HG03520 (cell line): ENCODE results near the gene AGBL1.

Experiments used
- ATAC-seq: cut with Tn5 transposase; IDR thresholded peaks from one replicate; pipeline ENCODE4 v1.9.1; 2021; ENCODE audit warnings: mild to moderate bottlenecking, moderate library complexity; ENCODE audit not compliant: unreplicated experiment

The AGBL1 gene

DNA sequence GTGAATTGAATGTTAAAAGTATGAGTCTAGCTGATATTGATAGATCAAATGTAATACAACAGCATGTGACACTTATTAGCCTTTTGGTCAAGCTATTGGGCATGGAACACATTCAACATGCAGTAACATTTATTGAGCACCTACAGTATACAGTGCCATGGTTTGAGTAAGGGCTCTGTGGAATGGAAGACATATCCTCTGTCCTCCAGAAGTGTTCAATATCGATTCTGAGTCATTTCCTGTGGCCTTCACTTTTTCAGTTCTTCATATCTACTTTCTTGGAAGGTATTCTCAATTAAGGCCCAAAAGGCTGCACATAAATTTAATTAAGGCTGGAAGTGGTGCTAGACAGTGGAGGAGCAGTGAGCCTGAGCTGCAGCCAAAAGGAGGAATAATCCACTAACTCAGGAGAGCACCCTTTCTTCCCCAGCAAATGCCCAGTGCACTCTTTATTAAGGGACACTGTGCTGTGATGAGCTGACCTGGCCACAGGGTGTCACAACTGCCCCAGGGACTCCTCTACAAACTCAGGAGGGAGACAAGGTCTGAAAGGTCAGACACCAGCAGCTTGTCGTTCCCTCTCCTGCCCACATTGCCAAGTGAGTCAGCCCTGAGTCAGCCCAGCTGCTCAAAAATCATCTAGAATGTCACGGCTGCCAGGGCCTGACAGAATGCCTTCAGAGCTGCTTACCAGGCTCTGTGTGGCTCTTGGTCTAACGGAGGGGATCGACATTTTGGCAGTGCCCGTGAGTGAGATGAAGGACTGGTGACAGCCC is 544.8 kb downstream of the AGBL1 start:
- ATAC-seq: no peak

DNA sequence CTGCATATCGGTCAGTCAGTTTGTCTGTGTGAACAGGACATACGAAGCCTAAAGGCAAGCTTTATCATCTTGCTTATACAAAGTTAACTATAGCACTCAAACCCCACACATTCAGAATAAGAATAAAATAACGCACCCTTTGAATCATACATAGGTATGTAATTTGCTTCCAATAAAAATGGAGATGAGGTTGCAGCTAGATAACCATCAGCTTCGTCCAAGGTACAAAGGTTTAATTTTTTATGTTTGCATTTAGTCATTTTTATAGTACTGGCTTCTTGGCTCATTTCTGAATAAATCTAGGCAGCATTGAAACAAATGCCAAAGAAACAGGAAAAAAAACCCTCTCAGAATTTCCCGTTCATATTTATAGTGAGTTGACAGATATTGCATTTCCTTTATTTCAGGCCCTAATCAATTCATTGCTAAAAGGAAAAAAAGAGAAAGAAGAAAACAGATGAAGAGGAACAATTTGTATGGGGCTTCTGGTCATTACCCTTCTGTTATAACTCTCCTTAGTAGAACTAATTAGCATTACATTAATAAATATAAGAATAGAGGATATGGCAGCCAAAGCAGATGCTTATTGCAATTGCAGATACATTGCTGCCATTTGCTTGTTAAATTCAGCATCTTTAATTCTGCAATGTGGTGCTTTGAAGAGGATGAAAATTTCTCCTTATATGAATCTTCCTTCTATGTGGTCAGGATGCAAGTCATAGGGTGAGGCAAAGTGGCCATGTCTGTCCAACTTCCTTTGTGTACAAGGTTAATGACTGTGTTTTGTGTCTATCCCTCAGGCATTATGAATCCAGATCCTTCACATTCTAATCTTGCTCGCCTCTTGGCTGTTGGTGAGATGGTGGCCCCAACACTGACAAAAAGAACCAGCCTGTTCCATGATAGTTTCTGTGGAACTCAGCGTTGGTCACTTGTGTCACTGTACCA is 550.0 kb downstream of the AGBL1 start:
- no peak for ATAC-seq

DNA sequence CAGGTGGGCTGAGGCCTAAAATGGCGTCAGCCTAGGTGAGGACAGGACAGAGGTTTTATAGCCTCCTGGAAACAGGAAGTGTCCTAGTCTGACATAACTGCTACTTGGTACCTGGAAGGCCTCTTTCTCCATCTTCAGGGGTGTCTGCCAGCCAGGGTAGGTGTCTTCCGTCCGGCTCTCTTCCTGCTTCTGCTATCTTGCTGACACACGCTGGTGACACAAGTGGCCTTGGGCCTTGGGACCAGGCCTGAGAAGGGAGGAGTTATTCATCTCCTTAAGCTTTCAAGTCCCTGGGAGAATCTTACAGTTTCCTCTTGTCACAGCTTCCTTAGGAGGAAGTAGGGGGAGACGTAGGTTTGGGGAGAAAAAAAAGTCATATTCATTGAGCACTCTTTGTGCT is 551.3 kb downstream of the AGBL1 start:
- no peak for ATAC-seq

DNA sequence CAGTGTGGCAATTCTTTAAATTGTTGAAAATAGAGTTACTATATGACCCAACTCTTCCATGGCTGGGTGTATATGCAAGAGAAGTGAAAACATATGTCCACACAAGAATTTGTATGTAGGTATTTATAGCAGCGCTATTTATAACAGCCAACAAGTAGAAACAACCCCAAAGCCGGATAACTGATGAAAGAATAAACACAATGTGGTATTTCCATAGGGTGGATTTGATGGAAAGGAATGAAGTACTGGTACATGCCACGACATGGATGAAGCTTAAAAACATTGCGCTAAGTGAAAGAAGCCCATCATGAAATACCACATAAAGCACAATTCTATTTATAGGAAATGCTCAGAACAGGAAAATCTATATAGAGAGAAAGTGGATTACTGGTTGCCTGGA is 554.5 kb downstream of the AGBL1 start:
- no peak for ATAC-seq

DNA sequence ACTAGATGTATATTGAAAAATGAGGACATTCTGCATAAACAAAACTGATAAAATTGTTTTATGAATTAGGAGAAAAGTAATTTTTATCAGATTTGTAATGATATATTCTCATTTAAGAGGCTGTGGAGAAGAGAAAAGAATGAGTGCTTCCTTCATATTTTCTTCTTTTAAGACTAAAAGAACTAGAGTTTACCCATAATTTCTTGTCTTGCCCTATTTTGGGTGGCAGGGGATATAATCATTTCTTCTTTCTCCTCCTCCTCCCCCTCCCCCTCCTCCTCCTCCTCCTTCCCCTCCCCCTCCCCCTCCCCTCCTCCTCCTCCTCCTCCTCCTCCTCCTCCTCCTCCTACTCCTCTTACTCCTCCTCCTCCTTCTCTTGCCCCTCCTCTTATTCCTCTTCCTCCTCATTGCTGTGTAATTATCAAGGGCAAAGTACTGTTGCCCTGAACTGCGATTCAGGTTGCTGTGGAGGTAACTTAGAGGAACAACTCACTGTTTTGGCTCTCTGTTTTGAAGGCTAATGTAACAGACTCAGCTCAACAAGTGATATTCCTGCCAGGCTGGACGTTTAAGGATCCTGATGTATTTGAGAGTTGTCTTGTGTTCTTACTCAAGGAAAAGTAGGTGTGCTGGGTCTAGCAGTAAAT is 555.4 kb downstream of the AGBL1 start:
- no peak for ATAC-seq

DNA sequence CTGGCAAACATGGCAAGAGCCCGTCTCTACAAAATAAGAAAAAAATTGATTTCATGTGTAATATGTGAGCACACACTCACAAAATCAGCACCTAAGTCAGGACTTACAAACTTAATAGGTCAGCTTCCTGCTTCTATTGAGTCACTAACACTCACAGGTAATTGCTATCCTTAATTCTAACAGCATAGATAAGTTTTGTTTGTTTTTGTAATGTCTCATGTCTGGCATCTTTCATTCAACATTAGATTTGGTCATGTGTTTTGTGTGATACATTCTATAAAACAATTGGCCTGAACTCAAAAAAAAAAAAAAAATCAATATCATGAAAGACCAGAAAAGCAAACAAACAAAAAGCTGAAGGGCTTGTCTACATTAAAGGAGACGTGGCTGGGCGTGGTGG is 564.7 kb downstream of the AGBL1 start:
- ATAC-seq: no peak

DNA sequence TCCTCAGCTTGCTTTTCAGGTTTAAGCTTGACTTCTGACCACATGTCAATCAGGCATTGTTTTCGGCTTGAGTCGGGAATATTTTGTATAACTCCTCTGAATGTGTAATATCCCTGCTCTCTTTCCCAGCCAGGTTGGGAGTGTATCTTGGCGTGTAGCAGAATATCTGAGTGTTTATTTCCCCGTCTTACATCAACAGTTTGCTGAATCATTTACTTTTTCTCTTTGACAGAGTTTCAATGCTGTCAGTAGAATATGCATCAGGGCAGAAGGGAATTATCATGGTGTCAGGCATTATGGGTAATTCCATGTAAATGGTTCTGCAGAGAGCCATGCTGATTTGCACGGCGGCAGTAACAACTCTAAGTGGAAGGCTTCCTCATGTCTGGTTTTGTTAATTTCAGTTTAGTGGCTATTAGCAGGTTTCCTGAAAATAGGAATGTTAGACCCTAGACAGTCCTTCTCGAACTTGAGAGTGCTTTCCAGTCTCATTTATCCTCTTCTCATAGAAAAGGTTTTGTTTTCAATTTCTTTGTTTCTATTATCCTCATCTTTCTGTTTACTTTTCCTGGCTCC is 566.3 kb downstream of the AGBL1 start:
- ATAC-seq: no peak

DNA sequence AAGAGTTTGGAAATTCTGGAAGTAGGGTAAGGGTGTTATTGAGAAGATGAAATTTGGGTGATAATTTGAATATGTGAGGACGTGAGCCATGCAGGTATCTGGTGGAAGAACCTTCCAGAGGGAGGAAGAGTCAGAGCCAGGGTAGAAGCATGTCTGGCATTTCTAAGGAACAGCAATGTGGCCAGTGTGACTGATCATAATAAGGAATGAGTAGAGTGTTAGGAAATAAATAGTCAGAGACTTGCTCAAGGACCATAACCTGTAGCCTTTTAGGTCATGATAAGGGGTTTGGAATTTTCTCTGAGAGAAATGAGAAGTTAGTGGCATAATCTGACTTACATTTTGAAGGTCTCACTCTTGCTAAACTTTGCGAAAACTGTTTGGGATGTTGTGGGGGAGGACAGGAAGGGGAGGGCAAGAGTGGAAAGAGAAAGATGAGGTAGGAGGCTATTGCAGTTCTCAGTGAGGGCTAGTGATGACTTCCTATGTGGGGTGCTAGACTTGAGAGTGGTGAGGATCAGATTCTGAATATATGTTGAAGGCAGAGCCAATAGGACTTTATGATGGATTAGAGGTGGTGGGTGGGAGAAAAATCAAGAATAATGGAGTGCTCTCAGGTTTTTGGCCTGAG is 568.3 kb downstream of the AGBL1 start:
- no peak for ATAC-seq

DNA sequence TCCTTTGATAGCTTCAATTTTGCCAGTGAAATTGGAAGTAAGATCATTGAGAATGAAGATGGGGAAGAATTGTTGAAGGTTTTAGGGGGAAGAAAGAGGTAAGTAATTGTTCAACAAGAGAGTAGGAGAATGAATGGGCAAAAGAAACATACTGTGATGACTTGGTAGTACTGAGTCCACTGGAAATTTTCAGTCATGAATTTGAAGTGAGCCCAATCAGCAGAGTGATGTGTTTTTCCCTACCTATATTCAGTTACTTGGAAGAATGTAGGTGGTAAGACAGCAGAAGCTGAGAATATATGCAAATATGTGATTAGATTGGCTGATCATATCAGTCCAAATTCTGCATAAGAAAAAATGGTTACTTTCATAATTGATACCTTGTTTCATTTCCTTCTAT is 569.6 kb downstream of the AGBL1 start:
- no peak for ATAC-seq

DNA sequence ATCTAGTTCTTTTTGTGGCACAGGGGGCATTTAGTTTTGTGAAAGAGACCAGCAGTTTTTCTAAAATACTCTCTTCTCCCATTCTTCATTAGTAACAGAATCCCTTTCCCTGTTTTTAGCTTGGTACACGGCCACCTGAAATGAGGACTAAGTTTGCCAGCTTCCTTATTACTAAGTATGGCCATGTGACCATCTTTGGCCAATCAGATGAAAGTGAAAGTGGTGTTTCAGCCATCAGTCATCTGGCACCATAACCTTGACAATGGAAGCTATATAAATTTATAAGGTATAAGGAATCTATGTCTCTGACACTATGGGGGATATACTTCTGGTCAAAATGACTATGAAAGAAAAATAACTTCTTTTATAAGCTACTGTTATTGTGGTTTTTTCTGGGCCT is 570.4 kb downstream of the AGBL1 start:
- no peak for ATAC-seq

DNA sequence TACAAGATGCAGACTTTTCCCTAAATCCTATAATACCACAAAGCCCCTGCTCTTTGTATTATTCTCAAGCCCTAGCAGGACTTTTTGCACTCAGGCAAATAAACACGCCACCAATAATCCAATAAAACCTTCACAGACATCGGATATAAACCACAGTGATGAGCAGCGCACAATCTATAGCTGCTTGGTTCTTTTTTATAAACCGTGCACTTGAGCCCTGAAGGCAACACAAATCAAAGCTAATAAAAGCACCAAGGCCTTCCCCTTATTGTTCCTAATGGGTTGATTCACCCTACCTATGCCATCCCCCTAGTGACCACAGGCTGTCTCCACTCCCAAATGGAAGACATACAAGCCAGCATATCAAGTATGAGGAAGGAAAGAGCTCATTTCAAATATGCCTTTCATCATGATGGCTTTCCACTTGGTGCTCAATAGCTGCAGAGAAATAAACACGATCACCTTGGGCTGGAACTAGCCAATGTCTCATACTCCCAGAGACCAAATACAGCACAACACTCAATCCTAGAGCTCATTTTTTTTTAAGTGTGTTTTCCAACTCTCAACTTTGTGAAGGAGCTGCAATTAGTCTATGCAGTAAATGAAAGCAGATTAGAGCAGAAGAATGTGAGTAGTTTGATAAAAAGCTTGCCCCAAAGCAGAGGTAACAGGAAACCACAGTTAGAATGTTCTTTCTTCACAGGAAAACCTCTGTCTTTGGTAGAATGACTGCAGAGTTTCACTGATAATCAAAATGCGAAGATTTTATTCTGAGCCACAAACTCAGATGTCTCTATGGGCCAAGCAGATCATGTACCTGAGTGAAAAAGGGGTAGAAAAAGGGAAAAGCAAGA is 573.9 kb downstream of the AGBL1 start:
- no peak for ATAC-seq

DNA sequence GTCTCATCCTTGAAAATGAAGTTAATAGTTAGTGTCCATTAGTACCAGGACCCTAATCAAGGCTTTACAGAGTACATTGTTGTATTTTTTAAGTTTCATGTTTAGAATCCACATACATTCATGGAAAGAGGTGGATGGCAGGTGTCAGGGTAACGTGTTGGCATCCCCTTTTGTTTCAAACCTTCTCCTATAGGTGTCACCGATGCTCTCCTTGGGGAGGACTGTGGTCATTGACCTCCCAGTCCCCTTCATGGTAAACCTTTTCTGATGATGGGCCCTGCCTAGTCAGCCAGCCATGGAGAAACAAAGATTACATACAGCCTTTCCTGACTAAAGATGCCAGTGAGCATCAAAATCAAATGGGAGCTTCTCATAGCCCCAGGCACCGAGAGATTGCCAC is 574.8 kb downstream of the AGBL1 start:
- no peak for ATAC-seq

DNA sequence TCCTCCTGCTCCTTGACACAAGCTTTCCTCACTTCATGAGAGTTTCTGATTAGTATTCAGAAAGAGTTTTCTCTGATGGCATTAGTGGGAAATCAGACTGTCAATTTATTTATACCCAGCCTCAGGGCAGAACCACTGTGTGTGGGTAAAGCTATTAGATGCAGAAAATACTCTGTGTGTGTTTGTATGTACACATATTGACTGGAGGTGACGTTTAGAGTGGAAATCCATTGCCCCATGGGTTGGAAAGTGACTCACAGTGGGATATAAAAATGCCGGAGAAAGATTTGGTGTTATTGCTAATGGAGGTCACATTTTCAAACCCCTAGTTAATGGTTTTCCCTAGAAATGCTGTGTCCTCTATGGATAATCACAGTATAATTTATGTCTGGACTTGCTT is 577.6 kb downstream of the AGBL1 start:
- ATAC-seq: no peak

DNA sequence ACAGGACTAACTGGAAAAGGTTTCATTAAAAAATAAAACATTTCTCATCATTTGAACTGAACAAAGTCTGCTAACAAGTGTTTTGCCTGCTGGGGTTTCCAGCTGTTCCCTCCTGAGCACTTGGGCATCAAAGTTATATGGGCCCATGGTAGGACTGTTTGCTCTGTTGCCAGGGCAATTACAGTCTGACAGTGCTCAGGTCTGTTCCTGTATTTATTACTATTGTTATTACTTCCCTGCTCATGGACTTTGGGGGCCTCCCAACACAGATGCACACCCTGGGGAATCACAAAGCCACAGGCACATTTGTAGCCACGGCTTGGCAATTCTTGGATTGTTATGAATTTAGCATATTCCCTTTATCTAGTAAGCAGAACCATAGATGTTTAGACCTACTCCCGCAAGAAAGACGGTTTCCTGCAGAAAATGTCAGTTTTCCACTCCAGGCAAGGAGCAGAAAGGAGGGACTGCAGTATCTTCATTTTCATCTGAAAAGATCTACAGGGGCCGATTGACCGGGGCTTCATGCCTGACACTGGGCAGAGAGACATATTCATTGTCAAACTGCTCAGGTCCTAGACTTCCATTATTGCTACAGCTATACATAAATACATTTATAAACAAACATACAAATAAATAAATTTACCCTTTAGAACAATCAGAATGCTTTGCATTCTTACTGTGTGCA is 580.2 kb downstream of the AGBL1 start:
- ATAC-seq: no peak

DNA sequence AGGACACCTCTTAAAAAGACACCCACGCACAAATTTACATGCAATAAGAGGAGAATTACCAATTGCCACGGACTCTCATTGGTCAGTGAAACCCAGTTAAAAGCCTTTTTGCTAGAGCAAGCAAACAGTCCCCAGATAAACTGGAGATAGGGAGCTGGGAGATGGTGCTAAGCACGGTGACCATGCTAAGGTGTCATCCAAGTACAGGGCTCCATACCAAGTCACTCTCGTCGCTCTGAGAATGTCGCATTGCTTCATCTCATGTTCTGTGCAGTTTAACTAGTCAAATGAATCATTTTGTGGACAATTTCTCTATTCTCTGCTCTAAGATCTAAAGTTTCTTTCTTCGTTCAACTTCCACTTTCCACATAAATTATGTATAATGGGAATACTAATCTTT is 581.9 kb downstream of the AGBL1 start:
- no peak for ATAC-seq

DNA sequence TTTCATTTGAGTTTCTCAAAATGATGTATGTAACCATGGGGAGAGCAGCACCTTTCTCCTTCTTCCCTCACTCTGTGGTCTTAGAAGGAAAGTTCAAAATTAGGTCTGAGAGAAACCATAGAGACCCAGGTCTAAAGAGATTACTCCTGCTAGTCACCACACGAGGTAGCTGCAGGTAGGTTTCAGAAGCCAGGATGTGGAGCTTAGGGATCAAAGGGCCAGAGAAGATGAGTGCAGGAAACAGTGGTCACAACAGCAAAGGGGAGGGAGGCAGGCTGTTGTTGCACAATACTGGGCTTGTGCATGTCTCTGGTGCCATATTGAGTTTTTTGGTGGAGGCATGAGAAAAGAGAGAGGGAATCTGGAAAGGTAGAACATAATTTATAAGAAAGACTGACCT is 583.6 kb downstream of the AGBL1 start:
- ATAC-seq: no peak

DNA sequence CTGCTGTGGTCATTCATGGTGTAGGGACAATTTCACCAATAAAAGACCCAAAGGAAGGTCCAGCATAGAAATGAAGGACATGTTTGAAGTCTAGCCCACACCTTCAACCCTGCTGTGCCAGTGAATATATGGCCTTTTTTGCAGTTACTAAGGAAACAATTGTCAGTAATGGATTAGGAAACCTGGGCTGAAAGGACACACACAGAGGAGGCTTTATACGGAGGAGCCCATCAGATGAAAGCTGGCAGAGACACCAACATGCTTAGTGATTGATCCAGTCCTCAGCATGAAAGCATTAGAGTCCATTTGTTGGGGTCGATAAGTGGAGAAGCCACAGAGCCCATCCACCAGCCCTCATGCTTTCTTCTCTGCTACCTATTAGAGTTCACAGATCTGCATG is 584.3 kb downstream of the AGBL1 start:
- ATAC-seq: no peak

DNA sequence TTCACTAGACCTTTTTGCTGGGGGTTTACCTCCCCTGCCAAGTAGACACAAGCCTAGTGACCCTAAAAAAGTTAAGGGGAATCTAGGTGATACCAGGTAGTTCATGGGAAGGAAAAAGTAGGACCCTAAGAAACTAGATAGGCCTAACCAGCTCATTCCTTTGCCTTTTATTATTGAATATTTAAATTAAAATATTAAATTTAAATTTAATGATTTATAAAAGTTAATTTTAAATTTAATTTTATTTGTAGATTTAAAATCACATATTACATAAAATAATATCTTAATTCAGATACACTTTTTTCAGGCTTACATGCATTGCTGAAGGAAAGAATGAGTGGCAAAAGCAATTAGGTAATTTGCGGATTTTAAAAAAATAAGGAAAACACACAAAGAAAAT is 584.9 kb downstream of the AGBL1 start:
- ATAC-seq: no peak

DNA sequence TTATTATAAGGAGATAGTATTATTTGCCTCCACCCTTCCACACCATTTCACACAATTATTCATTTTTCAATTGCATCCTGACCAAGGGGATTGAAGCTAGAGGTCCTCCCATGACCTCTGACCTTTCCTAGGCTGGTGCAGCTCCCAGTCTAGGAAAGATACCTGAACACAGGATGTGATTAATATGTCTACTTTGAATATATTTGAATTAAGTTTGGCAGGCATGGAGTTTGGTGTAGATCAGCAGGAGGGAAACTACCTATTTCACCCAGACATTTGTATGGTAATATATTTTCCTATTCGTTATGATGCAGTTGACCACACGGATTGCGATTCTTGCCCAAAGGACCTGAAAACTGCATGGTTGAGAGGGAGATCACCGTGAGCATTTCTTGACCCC is 596.3 kb downstream of the AGBL1 start:
- ATAC-seq: no peak
